Islet of Langerhans (tissue), 1 donor: ENCODE measurements around the gene ANKRD12.
"Not testable (repeated sequence)": the region's sequence is repeated elsewhere in the genome, so short reads cannot be mapped to it uniquely, and the experiment has no call there.

Source experiments
- FAIRE-seq: peaks from one replicate; lab custom pipeline; 2011; peaks lifted over from hg19 to GRCh38; lab: Jason Lieb, UNC

The ANKRD12 gene

DNA sequence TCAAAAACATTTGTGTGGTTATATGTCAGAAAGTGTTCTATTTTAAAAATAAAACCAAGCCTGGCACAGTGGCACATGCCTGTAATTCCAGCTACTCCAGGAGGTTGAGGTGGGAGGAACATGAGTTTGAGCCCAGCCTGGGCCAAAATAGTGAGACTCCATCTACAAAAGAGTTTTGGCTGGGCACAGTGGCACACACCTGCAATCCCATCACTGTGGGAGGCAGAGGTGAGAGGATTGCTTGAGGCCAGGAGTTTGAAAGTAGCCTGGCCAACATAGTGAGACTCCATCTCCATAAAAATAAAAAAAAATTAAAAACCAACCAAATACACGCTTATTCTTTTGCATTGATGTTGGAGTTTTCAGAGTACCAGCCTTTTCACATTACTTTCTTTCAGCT lies 9.6 kb downstream of the ANKRD12 start:
- no peak for FAIRE-seq

DNA sequence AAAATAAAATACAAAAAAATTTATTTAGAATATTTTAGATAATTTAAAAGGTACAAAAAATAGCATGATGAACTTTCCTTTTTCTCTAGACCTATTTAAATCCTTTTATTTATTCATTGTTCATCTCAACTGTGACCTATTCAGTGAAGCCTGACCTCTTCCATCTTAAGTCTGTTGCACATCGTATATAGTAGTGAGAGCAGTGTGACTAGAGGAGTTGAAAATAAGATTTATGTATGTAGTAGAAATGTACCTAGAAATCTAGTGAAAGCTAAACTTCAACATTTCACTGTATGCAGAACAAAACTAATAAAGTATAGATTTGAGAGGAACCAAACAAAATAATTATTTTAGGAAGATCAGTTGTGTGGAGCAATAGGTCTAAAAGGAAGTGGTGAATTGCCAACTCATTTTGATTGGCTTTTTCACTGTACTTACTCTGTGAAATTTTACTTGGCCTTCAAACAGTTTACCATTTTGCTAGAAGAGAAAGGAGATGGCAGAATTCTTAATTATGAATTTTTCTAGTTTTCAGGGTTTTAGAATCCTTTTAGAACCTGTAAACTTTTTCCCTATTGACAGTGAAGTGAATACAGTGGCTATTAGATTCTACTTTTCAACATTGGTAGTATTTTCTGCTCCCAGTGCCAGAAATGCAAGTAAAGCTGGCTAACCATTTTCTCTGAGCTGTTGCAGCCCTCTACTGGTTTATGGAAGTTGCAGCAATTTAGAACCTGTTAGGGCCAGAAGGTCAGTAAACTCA lies 11.0 kb downstream of the ANKRD12 start:
- peak; percentile 97 for FAIRE-seq

GRCh38 chr18:9148203-9148552 lies 11.6 kb downstream of the ANKRD12 start:
- FAIRE-seq: no peak

- no peak for FAIRE-seq
Measured at GRCh38 chr18:9150121-9150520, 13.5 kb downstream of the ANKRD12 start.

GRCh38 chr18:9153256-9153655 lies 16.7 kb downstream of the ANKRD12 start:
- FAIRE-seq: no peak

GRCh38 chr18:9156604-9157249 lies 20.1 kb downstream of the ANKRD12 start:
- FAIRE-seq: no peak

GRCh38 chr18:9157806-9158205 lies 21.2 kb downstream of the ANKRD12 start:
- no peak for FAIRE-seq

GRCh38 chr18:9160014-9160413 lies 23.4 kb downstream of the ANKRD12 start:
- FAIRE-seq: no peak

- FAIRE-seq: not testable (repeated sequence)
Measured at GRCh38 chr18:9162663-9163062, 26.1 kb downstream of the ANKRD12 start.

DNA sequence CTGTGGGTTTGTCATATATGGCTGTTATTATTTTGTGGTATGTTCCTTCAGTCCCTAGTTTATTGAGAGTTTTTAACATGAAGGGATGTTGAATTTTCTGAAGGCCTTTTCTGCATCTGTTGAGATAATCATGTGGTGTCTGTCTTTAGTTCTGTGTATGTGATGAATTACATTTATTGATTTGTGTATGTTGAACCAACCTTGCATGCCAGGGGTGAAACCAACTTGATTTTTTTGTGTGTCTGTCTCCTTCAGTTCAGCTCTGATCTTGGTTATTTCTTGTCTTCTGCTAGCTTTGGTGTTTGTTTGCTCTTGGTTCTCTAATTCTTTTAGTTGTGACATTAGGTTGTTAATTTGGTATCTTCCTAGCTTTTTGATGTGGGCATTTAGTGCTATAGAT lies 27.6 kb downstream of the ANKRD12 start:
- FAIRE-seq: not testable (repeated sequence)

GRCh38 chr18:9165883-9166282 lies 29.3 kb downstream of the ANKRD12 start:
- FAIRE-seq: not testable (repeated sequence)

DNA sequence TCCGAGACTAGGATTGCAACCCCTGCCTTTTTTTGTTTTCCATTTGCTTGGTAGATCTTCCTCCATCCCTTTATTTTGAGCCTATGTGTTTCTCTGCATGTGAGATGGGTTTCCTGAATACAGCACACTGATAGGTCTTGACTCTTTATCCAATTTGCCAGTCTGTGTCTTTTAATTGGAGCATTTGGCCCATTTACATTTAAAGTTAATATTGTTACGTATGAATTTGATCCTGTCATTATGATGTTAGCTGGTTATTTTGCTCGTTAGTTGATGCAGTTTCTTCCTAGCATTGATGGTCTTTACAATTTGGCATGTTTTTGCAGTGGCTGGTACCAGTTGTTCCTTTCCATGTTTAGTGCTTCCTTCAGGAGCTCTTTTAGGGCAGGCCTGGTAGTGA lies 32.9 kb downstream of the ANKRD12 start:
- FAIRE-seq: not testable (repeated sequence)

- FAIRE-seq: not testable (repeated sequence)
Measured at GRCh38 chr18:9171919-9172318, 35.3 kb downstream of the ANKRD12 start.

DNA sequence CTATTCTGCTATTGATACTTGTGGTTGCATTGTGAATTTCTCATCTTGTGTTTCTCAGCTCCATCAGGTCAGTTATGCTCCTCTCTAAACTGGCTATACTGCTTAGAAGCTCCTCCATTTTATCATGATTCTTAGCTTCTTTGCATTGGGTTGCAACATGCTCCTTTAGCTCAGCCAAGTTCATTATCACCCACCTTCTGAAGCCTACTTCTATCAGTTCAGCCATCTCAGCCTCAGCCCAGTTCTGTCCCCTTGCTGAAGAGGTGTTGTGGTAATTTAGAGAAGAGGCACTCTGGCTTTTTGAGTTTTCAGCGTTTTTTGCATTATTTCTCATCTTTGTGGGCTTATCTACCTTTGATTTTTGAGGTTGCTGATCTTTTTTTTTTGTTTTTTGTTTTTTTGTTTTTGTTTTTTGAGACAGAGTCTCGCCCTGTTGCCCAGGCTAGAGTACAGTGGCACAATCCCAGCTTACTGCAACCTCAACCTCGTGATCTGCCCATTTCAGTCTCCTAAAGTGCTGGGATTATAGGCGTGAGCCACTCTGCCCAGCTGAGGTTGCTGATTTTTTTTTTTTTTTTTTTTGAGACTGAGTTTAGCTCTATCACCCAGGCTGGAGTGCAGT lies 36.0 kb downstream of the ANKRD12 start:
- no peak for FAIRE-seq

DNA sequence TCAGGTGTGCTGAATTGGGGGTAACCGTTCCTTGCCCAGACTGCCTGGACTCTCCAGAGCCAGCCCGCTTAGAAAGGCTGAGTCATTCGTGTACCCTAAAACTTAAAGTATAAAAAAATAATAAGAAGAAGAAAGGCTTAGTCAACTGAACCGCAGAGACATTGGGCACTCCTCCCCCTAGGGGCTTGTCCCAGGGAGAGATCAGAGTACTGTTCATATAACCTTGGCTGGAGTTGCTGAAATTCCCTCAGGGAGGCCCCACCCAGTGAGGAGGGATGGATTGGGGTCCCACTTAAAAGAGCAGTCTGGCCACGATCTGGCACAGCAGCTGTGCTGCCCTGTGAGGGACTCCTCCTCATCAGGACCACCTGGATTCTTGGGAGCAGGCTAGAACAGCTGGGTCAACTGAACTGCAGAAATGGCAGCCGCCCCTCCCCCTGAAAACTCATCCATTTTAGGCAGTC lies 37.2 kb downstream of the ANKRD12 start:
- no peak for FAIRE-seq

DNA sequence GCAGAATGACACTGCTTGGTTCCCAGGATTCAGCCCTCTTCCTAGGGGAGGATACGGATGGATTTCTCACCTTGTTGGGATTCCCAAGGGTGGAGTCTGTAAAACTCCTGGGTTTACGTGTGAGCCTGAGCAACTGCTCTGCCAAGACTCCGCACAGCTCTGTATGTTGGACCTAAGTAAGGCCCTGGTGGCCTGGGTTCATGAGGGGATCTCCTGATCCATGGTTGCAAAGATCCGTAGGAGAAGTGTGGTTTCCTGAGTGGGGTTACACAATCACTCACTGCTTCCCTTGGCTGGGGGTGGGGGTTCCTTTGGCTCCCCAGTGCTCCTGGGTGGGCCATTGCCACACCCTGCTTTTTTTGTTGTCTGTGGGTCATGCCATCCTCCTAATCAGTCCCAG lies 37.7 kb downstream of the ANKRD12 start:
- FAIRE-seq: no peak

GRCh38 chr18:9175115-9175514 lies 38.5 kb downstream of the ANKRD12 start:
- FAIRE-seq: no peak

DNA sequence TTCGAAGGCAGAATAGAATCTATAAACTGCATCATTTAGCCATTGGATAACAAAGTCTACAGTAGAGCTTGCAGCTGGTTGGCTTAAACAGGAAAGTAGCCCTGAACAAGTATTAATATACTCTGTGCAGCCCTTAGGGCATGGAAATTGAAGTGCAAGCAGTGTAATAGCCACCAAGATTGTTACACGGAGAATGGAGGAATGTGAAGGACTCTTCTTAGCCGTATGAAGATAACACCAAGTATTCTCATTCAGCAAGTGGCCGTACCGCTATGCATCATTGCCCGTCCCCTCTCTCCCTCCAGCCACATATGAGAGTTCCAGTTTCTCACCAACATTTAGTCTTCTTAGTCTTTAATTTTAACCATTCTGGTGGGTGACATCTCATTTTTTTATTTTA lies 40.5 kb downstream of the ANKRD12 start:
- FAIRE-seq: no peak

DNA sequence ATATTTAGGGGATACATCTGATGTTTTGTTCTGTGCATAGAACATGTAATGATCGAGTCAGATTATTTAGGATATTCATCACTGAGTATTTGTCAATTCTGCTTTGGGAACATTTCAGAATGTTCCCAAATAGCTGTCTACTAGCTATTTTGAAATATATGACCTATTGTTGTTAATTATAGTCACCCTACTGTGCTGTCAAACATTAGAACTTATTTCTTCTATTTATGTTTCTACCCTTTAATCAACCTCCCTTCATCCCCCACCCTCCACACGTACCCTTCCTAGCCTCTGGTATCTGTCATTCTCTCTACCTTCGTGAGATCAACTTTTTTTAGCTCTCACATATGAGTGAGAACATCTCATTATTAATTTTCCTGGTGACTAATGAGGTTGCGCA lies 40.9 kb downstream of the ANKRD12 start:
- FAIRE-seq: no peak

DNA sequence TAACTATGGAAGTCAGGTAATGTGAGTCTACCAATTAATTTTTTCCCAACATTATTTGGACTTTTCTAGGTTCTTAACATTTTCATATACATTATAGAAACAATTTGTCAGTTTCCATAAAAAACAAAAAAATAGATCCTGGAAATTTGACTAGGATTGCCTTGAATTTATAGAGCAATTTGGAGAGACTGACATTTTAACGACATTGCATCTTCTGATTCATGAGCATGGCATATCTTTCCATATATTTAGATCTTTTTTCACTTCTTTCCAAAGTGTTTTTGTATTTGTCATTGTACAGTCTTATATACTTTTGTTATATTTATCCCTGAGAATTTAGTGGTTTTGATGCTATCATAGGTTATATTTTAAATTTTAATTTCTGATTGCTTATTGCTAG lies 42.0 kb downstream of the ANKRD12 start:
- no peak for FAIRE-seq

GRCh38 chr18:9181275-9181674 lies 44.7 kb downstream of the ANKRD12 start:
- FAIRE-seq: no peak

- FAIRE-seq: no peak
Measured at GRCh38 chr18:9182852-9183399, 46.3 kb downstream of the ANKRD12 start.

- no peak for FAIRE-seq
Measured at GRCh38 chr18:9184998-9185613, 48.5 kb downstream of the ANKRD12 start.
